ENCODE data around the gene NIPA2. TPM values are rescaled to one million over a fixed set of nuclear protein-coding genes. Genes with fewer than 3 reads are reported as not detected.

NIPA2 gene
- total and polyA plus RNA-seq, 2 of the 8 experiments (the other 6 are each of a cell fraction or from before 2014, with no cell fraction given) = 38.5 to 81.7 TPM

- no peak for FAIRE-seq
- TF ChIP-seq, protein P1, sequence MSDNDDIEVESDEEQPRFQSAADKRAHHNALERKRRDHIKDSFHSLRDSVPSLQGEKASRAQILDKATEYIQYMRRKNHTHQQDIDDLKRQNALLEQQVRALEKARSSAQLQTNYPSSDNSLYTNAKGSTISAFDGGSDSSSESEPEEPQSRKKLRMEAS (IDR thresholded peaks at IDR 0.05) = no peak
- no peak for TF ChIP-seq KDM1A (IDR thresholded peaks at IDR 0.05; ENCODE audit: borderline replicate concordance, low read length)
- no peak for TF ChIP-seq TBP (IDR thresholded peaks at IDR 0.05; ENCODE audit: low read depth, low read length)
- no peak for TF ChIP-seq SIN3A (conservative IDR thresholded peaks at IDR 0.05 in 1 of 2, IDR thresholded peaks at IDR 0.05 in 1 of 2; ENCODE audit: low read depth in 1 of 2, low read length in 2 of 2)
- TF ChIP-seq TAF7 (optimal IDR thresholded peaks at IDR 0.05; ENCODE audit: borderline replicate concordance, low read depth, low read length) = no peak
- no peak for TF ChIP-seq JUND (IDR thresholded peaks at IDR 0.05; ENCODE audit: low read length)
- no peak for TF ChIP-seq JUN (IDR thresholded peaks at IDR 0.05; ENCODE audit: low read depth, low read length)
- TF ChIP-seq POU5F1 (IDR thresholded peaks at IDR 0.05; ENCODE audit: low read depth, low read length) = no peak
- no peak for TF ChIP-seq EZH2 (IDR thresholded peaks at IDR 0.05; ENCODE audit: low read depth, low read length, severe bottlenecking)
- no peak for TF ChIP-seq NRF1 (IDR thresholded peaks at IDR 0.05; ENCODE audit: low read depth, low read length)
- TF ChIP-seq, protein P2, sequence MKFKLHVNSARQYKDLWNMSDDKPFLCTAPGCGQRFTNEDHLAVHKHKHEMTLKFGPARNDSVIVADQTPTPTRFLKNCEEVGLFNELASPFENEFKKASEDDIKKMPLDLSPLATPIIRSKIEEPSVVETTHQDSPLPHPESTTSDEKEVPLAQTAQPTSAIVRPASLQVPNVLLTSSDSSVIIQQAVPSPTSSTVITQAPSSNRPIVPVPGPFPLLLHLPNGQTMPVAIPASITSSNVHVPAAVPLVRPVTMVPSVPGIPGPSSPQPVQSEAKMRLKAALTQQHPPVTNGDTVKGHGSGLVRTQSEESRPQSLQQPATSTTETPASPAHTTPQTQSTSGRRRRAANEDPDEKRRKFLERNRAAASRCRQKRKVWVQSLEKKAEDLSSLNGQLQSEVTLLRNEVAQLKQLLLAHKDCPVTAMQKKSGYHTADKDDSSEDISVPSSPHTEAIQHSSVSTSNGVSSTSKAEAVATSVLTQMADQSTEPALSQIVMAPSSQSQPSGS (IDR thresholded peaks at IDR 0.05; ENCODE audit: low read length) = no peak
- TF ChIP-seq PHF8 (conservative IDR thresholded peaks at IDR 0.05; ENCODE audit: low read depth, low read length) = no peak
- TF ChIP-seq CHD2 (IDR thresholded peaks at IDR 0.05; ENCODE audit: low read length) = no peak
Measured at GRCh38 chr15:22813844-22814243, 24.6 kb upstream of the NIPA2 start.

More at GRCh38 chr15:22813844-22814243, 24.6 kb upstream of the NIPA2 start:
- CTCF ChIA-PET (ENCODE audit: partially characterized antibody) = no interaction called here
- no peak overlapping the region for H2BK5ac ChIP-seq (ENCODE audit: low read depth, low read length)
- WGBS, 2 experiments (ENCODE audit: extremely low coverage in 1 of 2, insufficient coverage in 1 of 2, insufficient read length in 1 of 2, insufficient replicate concordance in 2 of 2, low coverage in 1 of 2, low lambda C conversion rate in 2 of 2, missing lambda C conversion rate in 1 of 2) = 77% methylated on average over 3 of the region's 3 CpGs; no CpG with 5 or more reads in 1 of the 2 experiments
- no peaks in the 10 kb centered on the region; a peak in 1 of 4 replicates for H3K79me2 ChIP-seq (ENCODE audit: control insufficient read depth in 1 of 2, insufficient read depth in 2 of 2, low read length in 2 of 2)
- H4K5ac ChIP-seq (ENCODE audit: insufficient read length, low read depth, low read length) = no peak overlapping the region
- H2BK20ac ChIP-seq (ENCODE audit: low read length) = no peak overlapping the region
- H4K20me1 ChIP-seq (replicated peaks in 1 of 2; ENCODE audit: control insufficient read depth in 1 of 2, insufficient read depth in 2 of 2, low read length in 2 of 2) = no peaks in the 10 kb centered on the region
- no peak overlapping the region for H4K8ac ChIP-seq (ENCODE audit: extremely low read depth, insufficient read depth, low read length)
- no peak overlapping the region for H4K91ac ChIP-seq (replicated peaks; ENCODE audit: insufficient read length, low read length)
- no peak overlapping the region for H3K23ac ChIP-seq (ENCODE audit: insufficient read length)
- H3K9ac ChIP-seq (replicated peaks in 1 of 4; ENCODE audit: extremely low read depth in 1 of 4, low read depth in 3 of 4, low read length in 3 of 4) = no peak overlapping the region
- H3K79me1 ChIP-seq (ENCODE audit: low read depth, low read length) = no peaks in the 10 kb centered on the region
- no peaks in the 10 kb centered on the region for H3K23me2 ChIP-seq (ENCODE audit: low read depth, low read length)
- no peak overlapping the region for H2AFZ ChIP-seq (ENCODE audit: low read length)
- no peaks in the 10 kb centered on the region for H3K4me1 ChIP-seq (replicated peaks in 1 of 4; ENCODE audit: control insufficient read depth in 3 of 4, insufficient read depth in 4 of 4, low read length in 3 of 4)
- H3K27me3 ChIP-seq (replicated peaks in 1 of 4; ENCODE audit: control insufficient read depth in 3 of 4, extremely low read depth in 1 of 4, insufficient read depth in 3 of 4, low read length in 3 of 4) = no peaks in the 10 kb centered on the region
- H3K36me3 ChIP-seq (ENCODE audit: control insufficient read depth in 2 of 4, insufficient read depth in 4 of 4, low read length in 3 of 4) = no peaks in the 10 kb centered on the region; a peak in 1 of 8 replicates
- H3K4me3 ChIP-seq (ENCODE audit: extremely low read depth in 1 of 4, insufficient read depth in 2 of 4, low read depth in 3 of 4, low read length in 4 of 4) = no peak overlapping the region
- H2BK12ac ChIP-seq (ENCODE audit: low read depth, low read length) = no peak overlapping the region
- no peak overlapping the region for H2BK15ac ChIP-seq (ENCODE audit: low read length)
- DNase-seq (ENCODE audit: low read depth in 1 of 2, low spot score in 2 of 2) = no peak
- H3K14ac ChIP-seq (ENCODE audit: insufficient read length) = no peak overlapping the region
- H3K18ac ChIP-seq (ENCODE audit: extremely low read depth, low read length) = no peak overlapping the region
- H2AK5ac ChIP-seq (ENCODE audit: low read depth, low read length) = no peak overlapping the region
- H3K27ac ChIP-seq (ENCODE audit: low read depth, low read length) = no peak overlapping the region
- no peaks in the 10 kb centered on the region for H3K9me3 ChIP-seq (ENCODE audit: insufficient read depth in 2 of 2, low read depth in 1 of 2, low read length in 1 of 2)
- H3K56ac ChIP-seq (replicated peaks; ENCODE audit: insufficient read length, low read depth, low read length) = no peak overlapping the region
- no peak overlapping the region for H3K4ac ChIP-seq (replicated peaks; ENCODE audit: insufficient read length, low read depth, low read length)
- H2BK120ac ChIP-seq (replicated peaks; ENCODE audit: low read depth, low read length) = no peak overlapping the region
- POLR2A ChIA-PET (ENCODE audit: partially characterized antibody) = no interaction called here
- no peak overlapping the region for H3K4me2 ChIP-seq (ENCODE audit: insufficient read depth in 1 of 2, low read depth in 2 of 2, low read length in 2 of 2)

All from H1 (cell line).